Measurements from ENCODE around the gene GLYATL2. TPM values are rescaled to one million over a fixed set of nuclear protein-coding genes. Genes with fewer than 3 reads are reported as not detected.

GLYATL2 gene
- total and polyA plus RNA-seq, 4 donors = not detected

GRCh38 chr11:58845386-58845785 lies 882 bp upstream of the GLYATL2 start (continued):
- TF ChIP-seq REST (IDR thresholded peaks at IDR 0.05) = no peak

- Histone ChIP-seq H3K36me3 (ENCODE audit: control insufficient read depth in 4 of 4, insufficient read depth in 3 of 4, low read depth in 1 of 4, low read length in 3 of 4) (no peaks in the 10 kb centered on the region), H3K9ac (ENCODE audit: low read depth in 1 of 2, low read length in 2 of 2) (no peak overlapping the region), H3K4me3 (ENCODE audit: low read depth in 1 of 3, low read length in 3 of 3) (no peak overlapping the region), H3K27me3 (ENCODE audit: control insufficient read depth in 4 of 4, insufficient read depth in 4 of 4, low read length in 3 of 4) (no peaks in the 10 kb centered on the region), H3K9me3 (ENCODE audit: control insufficient read depth in 4 of 4, low read length in 3 of 4) (no peaks in the 10 kb centered on the region), H3K27ac (ENCODE audit: low read depth in 1 of 2, low read length in 2 of 2) (no peak overlapping the region), H3K4me1 (ENCODE audit: control insufficient read depth in 4 of 4, insufficient read depth in 4 of 4, low read length in 3 of 4) (no peaks in the 10 kb centered on the region)
- TF ChIP-seq HNF4G (IDR thresholded peaks at IDR 0.05) (no peak), FOXA1 (IDR thresholded peaks at IDR 0.05) (no peak), MAX (IDR thresholded peaks at IDR 0.05) (no peak), EGR1 (IDR thresholded peaks at IDR 0.05; ENCODE audit: low read depth in 2 of 2) (no peak), TAF1 (conservative IDR thresholded peaks at IDR 0.05) (no peak), FOXA2 (IDR thresholded peaks at IDR 0.05) (no peak), JUND (IDR thresholded peaks at IDR 0.05) (no peak), RXRA (IDR thresholded peaks at IDR 0.05) (no peak), RAD21 (IDR thresholded peaks at IDR 0.05) (no peak), ZBTB33 (IDR thresholded peaks at IDR 0.05) (no peak), SP1 (IDR thresholded peaks at IDR 0.05) (no peak), REST (IDR thresholded peaks at IDR 0.05) (no peak), CTCF (IDR thresholded peaks at IDR 0.05; ENCODE audit: low read depth, low read length, missing input control) (no peak), HNF4A (conservative IDR thresholded peaks at IDR 0.05) (no peak), YY1 (IDR thresholded peaks at IDR 0.05) (no peak), NR2F2 (IDR thresholded peaks at IDR 0.05) (no peak), GABPA (IDR thresholded peaks at IDR 0.05 in 1 of 2, conservative IDR thresholded peaks at IDR 0.05 in 1 of 2) (no peak), ATF3 (IDR thresholded peaks at IDR 0.05) (no peak)
- DNase-seq (ENCODE audit: low spot score) = no peak
- whole genome bisulfite sequencing = 87% methylated on average over 5 of the region's 5 CpGs
Measured at GRCh38 chr11:58837707-58838388, 6.7 kb downstream of the GLYATL2 start.

All from liver (tissue), 9 donors.